Breast epithelium (tissue), 4 donors: ENCODE results near the gene DLEC1. TPM values are rescaled to one million over a fixed set of nuclear protein-coding genes. Genes with fewer than 3 reads are reported as not detected.

Experiments
- DNase-seq, 2 donors: peaks; one replicate each; pipeline ENCODE4 v3.0.0-alpha.2; 2019; ENCODE audit warnings: low spot score in 2 of 2
- H3K27ac ChIP-seq, 2 donors: fragments of 200-600 bp; sonication (generic) in 1 of 2; one replicate each; pipeline ENCODE4 v1.5.1; 2016 to 2019; ENCODE audit warnings: mild to moderate bottlenecking in 1 of 2
- H3K27me3 ChIP-seq, 2 donors: fragments of 200-600 bp; sonication (generic) in 1 of 2; one replicate each; pipeline versions ENCODE4 v1.5.1 to v1.6.0; 2017 to 2019; ENCODE audit warnings: control low read depth in 1 of 2, mild to moderate bottlenecking in 1 of 2
- H3K36me3 ChIP-seq: fragments of 200-600 bp; one replicate; pipeline ENCODE4 v1.5.1; 2019
- H3K4me1 ChIP-seq, 2 donors: fragments of 200-600 bp; sonication (generic); one replicate each; pipeline ENCODE4 v1.5.1; 2016 to 2019; ENCODE audit warnings: control low read depth in 1 of 2
- H3K4me3 ChIP-seq, 3 donors: fragments of 200-600 bp; sonication (generic); 1 replicate in 2 of 3; 2 replicates in 1 of 3; pipeline ENCODE4 v1.5.1; 2016 to 2019; ENCODE audit warnings: mild to moderate bottlenecking in 3 of 3, moderate library complexity in 2 of 3
- H3K9me3 ChIP-seq, 2 donors: fragments of 200-600 bp; sonication (generic) in 1 of 2; one replicate each; pipeline ENCODE4 v1.5.1; 2016 to 2019; ENCODE audit warnings: control low read depth in 1 of 2
- CTCF ChIP-seq, 3 donors: fragments of 450-650 bp; IDR thresholded peaks; one replicate each; pipeline ENCODE4 v1.5.1; 2016 to 2017; ENCODE audit warnings: antibody characterized with exemption in 3 of 3, mild to moderate bottlenecking in 3 of 3, moderate library complexity in 3 of 3
- POLR2A ChIP-seq: fragments of 450-650 bp; IDR thresholded peaks from one replicate; pipeline ENCODE4 v1.6.1; 2016; ENCODE audit warnings: antibody characterized with exemption, mild to moderate bottlenecking, moderate library complexity
- POLR2AphosphoS5 ChIP-seq, 3 donors: sonication (generic); formaldehyde crosslinking; IDR thresholded peaks; one replicate each; pipeline ENCODE4 v1.6.1; 2017; ENCODE audit warnings: antibody characterized with exemption in 3 of 3
- intact Hi-C: fragments of 100-400 bp; cut with DNase I; formaldehyde crosslinking; loops from one replicate; pipeline ENCODE4 v1.15.1; 2023; ENCODE audit warnings: low total_unique reads
- total RNA-seq, 3 donors: library from RNA; depleted of rRNA; stranded (reverse); fragments of >200 nt; gene quantifications; one replicate each; pipeline ENCODE4 v1.1.0, GENCODE V29; 2016

DLEC1 gene
- total RNA-seq, 3 donors from 2014 or later = 0.98 to 2.0 (median 1.1) TPM

DNA sequence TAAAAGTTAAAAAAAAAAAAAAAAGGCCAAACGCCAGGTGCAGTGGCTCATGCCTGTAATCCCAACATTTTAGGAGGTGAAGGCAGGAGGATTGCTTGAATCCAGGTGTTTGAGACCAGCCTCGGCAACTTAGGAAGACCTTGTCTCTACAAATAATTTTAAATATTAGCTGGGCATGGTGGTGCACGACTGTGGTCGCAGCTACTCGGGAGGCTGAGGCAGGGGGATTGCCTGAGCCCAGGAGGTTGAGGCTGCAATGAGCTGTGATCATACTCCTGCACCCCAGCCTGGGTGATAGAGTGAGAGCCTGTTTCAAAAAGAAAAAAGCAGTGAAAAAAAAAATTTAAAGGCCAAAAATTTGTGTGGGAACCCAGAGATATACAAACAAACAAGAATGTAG, 2.7 kb upstream of the DLEC1 start:
- no peak for DNase-seq
- Histone ChIP-seq H3K27me3 (no peaks in the 10 kb centered on the region), H3K27ac (no peak overlapping the region), H3K4me3 (no peak overlapping the region), H3K4me1 (peaks cover 0 to 3% of the 10 kb centered on the region in 2 donors), H3K9me3 (no peaks in the 10 kb centered on the region), H3K36me3 (no peaks in the 10 kb centered on the region)
- no peak for TF ChIP-seq POLR2A
- TF ChIP-seq CTCF (IDR thresholded peaks at IDR 0.05) = no peak
- no peak for TF ChIP-seq POLR2AphosphoS5 (IDR thresholded peaks at IDR 0.05)
- intact Hi-C loops = no loop called here

GRCh38 chr3:38036906-38037305, 2.1 kb upstream of the DLEC1 start:
- no peak overlapping the region for H3K4me3 ChIP-seq
- H3K4me1 ChIP-seq = no peaks in the 10 kb centered on the region
- DNase-seq = no peak
- H3K27ac ChIP-seq = no peak overlapping the region
- no peak for TF ChIP-seq POLR2AphosphoS5 (IDR thresholded peaks at IDR 0.05)
- TF ChIP-seq POLR2A = no peak
- TF ChIP-seq CTCF (IDR thresholded peaks at IDR 0.05) = no peak
- no peaks in the 10 kb centered on the region for H3K36me3 ChIP-seq
- intact Hi-C loops = no loop called here
- H3K27me3 ChIP-seq = no peaks in the 10 kb centered on the region
- no peaks in the 10 kb centered on the region for H3K9me3 ChIP-seq

- H3K4me3 ChIP-seq = no peak overlapping the region
These were observed 529 bp upstream of the DLEC1 start for GRCh38 chr3:38038447-38038911.

GRCh38 chr3:38039899-38040261, 872 bp downstream of the DLEC1 start:
- H3K4me3 ChIP-seq = peak overlapping the region; percentile 37 to 72 (median 48)
- intact Hi-C loops = no loop called here
- DNase-seq = peak; percentile 55 to 62
- H3K27me3 ChIP-seq = no peaks in the 10 kb centered on the region
- no peaks in the 10 kb centered on the region for H3K4me1 ChIP-seq
- H3K9me3 ChIP-seq = no peaks in the 10 kb centered on the region
- no peak overlapping the region for H3K27ac ChIP-seq
- no peaks in the 10 kb centered on the region for H3K36me3 ChIP-seq
- TF ChIP-seq POLR2A = no peak
- TF ChIP-seq CTCF (IDR thresholded peaks at IDR 0.05) = peak in 2 of 3 donors; percentile 17 to 22

More at GRCh38 chr3:38038447-38038911, 529 bp upstream of the DLEC1 start:
- Histone ChIP-seq H3K36me3 (no peaks in the 10 kb centered on the region), H3K27me3 (no peaks in the 10 kb centered on the region), H3K9me3 (no peaks in the 10 kb centered on the region), H3K27ac (no peak overlapping the region), H3K4me1 (no peaks in the 10 kb centered on the region)
- intact Hi-C loops = no loop called here
- no peak for TF ChIP-seq POLR2A
- TF ChIP-seq POLR2AphosphoS5 (IDR thresholded peaks at IDR 0.05) = no peak
- TF ChIP-seq CTCF (IDR thresholded peaks at IDR 0.05) = no peak
- no peak for DNase-seq

- H3K4me1 ChIP-seq = no peaks in the 10 kb centered on the region
- H3K27me3 ChIP-seq = no peaks in the 10 kb centered on the region
- TF ChIP-seq POLR2A (no peak), POLR2AphosphoS5 (IDR thresholded peaks at IDR 0.05) (no peak), CTCF (IDR thresholded peaks at IDR 0.05) (no peak)
- intact Hi-C loops = no loop called here
- H3K36me3 ChIP-seq = no peaks in the 10 kb centered on the region
- no peak for DNase-seq
- H3K27ac ChIP-seq = no peak overlapping the region
- no peaks in the 10 kb centered on the region for H3K9me3 ChIP-seq
- no peak overlapping the region for H3K4me3 ChIP-seq
These were observed 1.4 kb downstream of the DLEC1 start for GRCh38 chr3:38040401-38040800.
